ENCODE results near the gene PON3.

DNA sequence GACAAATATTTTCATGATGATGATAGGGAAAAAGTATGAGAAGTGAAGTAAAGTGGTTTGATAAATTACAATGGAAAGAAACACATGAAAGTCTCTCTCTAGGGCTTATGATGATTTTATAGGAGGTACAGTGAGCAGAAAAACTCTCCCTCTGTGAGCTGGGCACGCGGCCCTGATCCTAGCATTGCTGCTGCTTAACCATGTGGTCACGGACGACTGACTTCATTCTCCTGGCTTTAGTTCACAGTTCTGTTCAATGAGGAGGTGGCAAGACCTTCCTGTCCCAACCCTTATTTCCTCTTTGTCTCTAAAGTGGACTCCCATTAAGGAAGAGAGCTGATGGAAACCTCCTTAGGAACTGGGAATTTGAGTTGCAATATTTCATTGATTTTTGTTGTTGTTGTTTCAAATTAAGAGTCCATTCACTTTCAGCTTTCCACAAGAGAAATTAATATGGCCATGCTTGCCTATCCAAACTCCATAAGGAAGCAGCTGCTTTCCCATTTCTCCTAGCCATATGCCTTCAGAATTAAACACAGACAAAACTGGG lies 8.2 kb upstream of the PON3 start:
- TF ChIP-seq, protein P1, sequence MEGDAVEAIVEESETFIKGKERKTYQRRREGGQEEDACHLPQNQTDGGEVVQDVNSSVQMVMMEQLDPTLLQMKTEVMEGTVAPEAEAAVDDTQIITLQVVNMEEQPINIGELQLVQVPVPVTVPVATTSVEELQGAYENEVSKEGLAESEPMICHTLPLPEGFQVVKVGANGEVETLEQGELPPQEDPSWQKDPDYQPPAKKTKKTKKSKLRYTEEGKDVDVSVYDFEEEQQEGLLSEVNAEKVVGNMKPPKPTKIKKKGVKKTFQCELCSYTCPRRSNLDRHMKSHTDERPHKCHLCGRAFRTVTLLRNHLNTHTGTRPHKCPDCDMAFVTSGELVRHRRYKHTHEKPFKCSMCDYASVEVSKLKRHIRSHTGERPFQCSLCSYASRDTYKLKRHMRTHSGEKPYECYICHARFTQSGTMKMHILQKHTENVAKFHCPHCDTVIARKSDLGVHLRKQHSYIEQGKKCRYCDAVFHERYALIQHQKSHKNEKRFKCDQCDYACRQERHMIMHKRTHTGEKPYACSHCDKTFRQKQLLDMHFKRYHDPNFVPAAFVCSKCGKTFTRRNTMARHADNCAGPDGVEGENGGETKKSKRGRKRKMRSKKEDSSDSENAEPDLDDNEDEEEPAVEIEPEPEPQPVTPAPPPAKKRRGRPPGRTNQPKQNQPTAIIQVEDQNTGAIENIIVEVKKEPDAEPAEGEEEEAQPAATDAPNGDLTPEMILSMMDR (IDR thresholded peaks at IDR 0.05), result no peak
- no peak for TF ChIP-seq POLR2A (IDR thresholded peaks at IDR 0.05)

All from uterus (tissue), 2 donors.